Liver (tissue), 9 donors: ENCODE results near the gene GMDS. TPM values are rescaled to one million over a fixed set of nuclear protein-coding genes. Genes with fewer than 3 reads are reported as not detected.

Source experiments
- DNase-seq: peaks from one replicate; pipeline ENCODE4 v3.0.0-alpha.2; 2017; ENCODE audit warnings: low spot score
- H3K27ac ChIP-seq, 2 donors: one replicate each; pipeline ENCODE4 v1.7.0; 2013; ENCODE audit warnings: inconsistent platforms in 2 of 2, low read length in 2 of 2, control low read depth in 1 of 2, low read depth in 1 of 2, mild to moderate bottlenecking in 1 of 2
- H3K27me3 ChIP-seq, 4 donors: one replicate each; pipeline versions ENCODE4 v1.6.1 to v1.7.0; 2013; ENCODE audit warnings: low read length in 3 of 4, inconsistent platforms in 1 of 4, mild to moderate bottlenecking in 1 of 4, moderate library complexity in 1 of 4; ENCODE audit not compliant: control insufficient read depth in 4 of 4, insufficient read depth in 4 of 4
- H3K36me3 ChIP-seq, 4 donors: one replicate each; pipeline versions ENCODE4 v1.6.1 to v1.7.0; 2013; ENCODE audit warnings: low read length in 3 of 4, mild to moderate bottlenecking in 3 of 4, low read depth in 1 of 4, moderate library complexity in 1 of 4; ENCODE audit not compliant: control insufficient read depth in 4 of 4, insufficient read depth in 3 of 4
- H3K4me1 ChIP-seq, 4 donors: one replicate each; pipeline versions ENCODE4 v1.6.1 to v1.7.0; 2013; ENCODE audit warnings: low read length in 3 of 4, mild to moderate bottlenecking in 3 of 4, moderate library complexity in 1 of 4; ENCODE audit not compliant: control insufficient read depth in 4 of 4, insufficient read depth in 4 of 4
- H3K4me3 ChIP-seq, 3 donors: one replicate each; pipeline versions ENCODE4 v1.6.1 to v1.7.0; 2013; ENCODE audit warnings: low read length in 3 of 3, control low read depth in 1 of 3, low read depth in 1 of 3, mild to moderate bottlenecking in 1 of 3
- H3K9ac ChIP-seq, 2 donors: one replicate each; pipeline ENCODE4 v1.7.0; 2013; ENCODE audit warnings: low read length in 2 of 2, mild to moderate bottlenecking in 2 of 2, moderate library complexity in 2 of 2, control low read depth in 1 of 2, low read depth in 1 of 2
- H3K9me3 ChIP-seq, 4 donors: one replicate each; pipeline versions ENCODE4 v1.6.1 to v1.7.0; 2013; ENCODE audit warnings: low read length in 3 of 4; ENCODE audit not compliant: control insufficient read depth in 4 of 4
- EGR1 ChIP-seq, 2 donors: IDR thresholded peaks; 2 replicates each; pipeline ENCODE4 v1.6.1; 2016 to 2018; ENCODE audit warnings: antibody characterized with exemption in 2 of 2, low read depth in 2 of 2
- FOXA1 ChIP-seq: IDR thresholded peaks from 2 replicates; pipeline ENCODE4 v1.6.1; 2016; ENCODE audit warnings: antibody characterized with exemption
- FOXA2 ChIP-seq: IDR thresholded peaks from 2 replicates; pipeline ENCODE4 v1.6.1; 2016; ENCODE audit warnings: antibody characterized with exemption
- HNF4G ChIP-seq: IDR thresholded peaks from 2 replicates; pipeline ENCODE4 v1.6.1; 2016; ENCODE audit warnings: antibody characterized with exemption
- JUND ChIP-seq, 2 donors: IDR thresholded peaks; 2 replicates each; pipeline ENCODE4 v1.6.1; 2016; ENCODE audit warnings: antibody characterized with exemption in 2 of 2
- NR2F2 ChIP-seq: IDR thresholded peaks from 2 replicates; pipeline ENCODE4 v1.6.1; 2016; ENCODE audit warnings: antibody characterized with exemption
- RAD21 ChIP-seq, 2 donors: IDR thresholded peaks; 2 replicates each; pipeline ENCODE4 v1.6.1; 2016; ENCODE audit warnings: antibody characterized with exemption in 2 of 2, mild to moderate bottlenecking in 2 of 2
- REST ChIP-seq: IDR thresholded peaks from 2 replicates; pipeline ENCODE4 v1.6.1; 2016; ENCODE audit warnings: antibody characterized with exemption, mild to moderate bottlenecking
- RXRA ChIP-seq, 2 donors: IDR thresholded peaks; 2 replicates each; pipeline ENCODE4 v1.6.1; 2017 to 2018; ENCODE audit warnings: antibody characterized with exemption in 2 of 2, mild to moderate bottlenecking in 1 of 2
- SP1 ChIP-seq: IDR thresholded peaks from 2 replicates; pipeline ENCODE4 v1.6.1; 2018; ENCODE audit warnings: antibody characterized with exemption, mild to moderate bottlenecking
- TAF1 ChIP-seq: conservative IDR thresholded peaks from 2 replicates; pipeline ENCODE4 v1.6.1; 2016; ENCODE audit warnings: antibody characterized with exemption, mild to moderate bottlenecking
- YY1 ChIP-seq: IDR thresholded peaks from 2 replicates; pipeline ENCODE4 v1.6.1; 2016; ENCODE audit warnings: antibody characterized with exemption, mild to moderate bottlenecking
- ZBTB33 ChIP-seq: IDR thresholded peaks from 2 replicates; pipeline ENCODE4 v1.6.1; 2016; ENCODE audit warnings: antibody characterized with exemption
- WGBS: extraction: QIAGEN DNeasy Blood & Tissue Kit; methylation state at CpG from one replicate; pipeline ENCODE4 v1.1.7; 2013; 5-methylcytosine and 5-hydroxymethylcytosine counted together
- polyA plus RNA-seq, 2 donors: library from polyadenylated mRNA; stranded (reverse) in 1 of 2; unstranded in 1 of 2; fragments of 200-250 nt in 1 of 2; fragments of >200 nt in 1 of 2; fragmentation: Nextera tagmentation in 1 of 2; extraction: Ambion mirVana in 1 of 2; gene quantifications; one replicate each; pipeline versions ENCODE4 v1.2.1 to v1.2.3, GENCODE V29; 2013 to 2015
- total RNA-seq, 2 donors: library from RNA; depleted of rRNA; stranded (reverse); fragments of >200 nt; gene quantifications; one replicate each; pipeline ENCODE4 v1.2.3, GENCODE V29; 2014
- TF ChIP-seq, protein P1 (sequence below): fragments of 150-350 bp; IDR thresholded peaks from 2 replicates; pipeline ENCODE4 v1.5.1; 2017; ENCODE audit warnings: improper control_type of control experiment, low read depth, low read length; ENCODE audit not compliant: missing input control
- TF ChIP-seq, protein P2 (sequence below): IDR thresholded peaks from 2 replicates; pipeline ENCODE4 v1.6.1; 2016; ENCODE audit warnings: antibody characterized with exemption
- donor health status: healthy.
- donor health status: healthy.
- donor health status: healthy.
- donor health status: healthy.
- donor health status: healthy.

GMDS gene
- total and polyA plus RNA-seq, 4 donors = 3.5 to 15.6 (median 13.0) TPM

- DNase-seq = no peak
- TF ChIP-seq YY1 (no peak), EGR1 (IDR thresholded peaks at IDR 0.05; ENCODE audit: low read depth in 2 of 2) (no peak), JUND (IDR thresholded peaks at IDR 0.05) (no peak), RXRA (IDR thresholded peaks at IDR 0.05) (no peak), HNF4G (no peak), NR2F2 (no peak), SP1 (no peak), REST (no peak), ZBTB33 (no peak), RAD21 (IDR thresholded peaks at IDR 0.05) (no peak)
- TF ChIP-seq, protein P1, sequence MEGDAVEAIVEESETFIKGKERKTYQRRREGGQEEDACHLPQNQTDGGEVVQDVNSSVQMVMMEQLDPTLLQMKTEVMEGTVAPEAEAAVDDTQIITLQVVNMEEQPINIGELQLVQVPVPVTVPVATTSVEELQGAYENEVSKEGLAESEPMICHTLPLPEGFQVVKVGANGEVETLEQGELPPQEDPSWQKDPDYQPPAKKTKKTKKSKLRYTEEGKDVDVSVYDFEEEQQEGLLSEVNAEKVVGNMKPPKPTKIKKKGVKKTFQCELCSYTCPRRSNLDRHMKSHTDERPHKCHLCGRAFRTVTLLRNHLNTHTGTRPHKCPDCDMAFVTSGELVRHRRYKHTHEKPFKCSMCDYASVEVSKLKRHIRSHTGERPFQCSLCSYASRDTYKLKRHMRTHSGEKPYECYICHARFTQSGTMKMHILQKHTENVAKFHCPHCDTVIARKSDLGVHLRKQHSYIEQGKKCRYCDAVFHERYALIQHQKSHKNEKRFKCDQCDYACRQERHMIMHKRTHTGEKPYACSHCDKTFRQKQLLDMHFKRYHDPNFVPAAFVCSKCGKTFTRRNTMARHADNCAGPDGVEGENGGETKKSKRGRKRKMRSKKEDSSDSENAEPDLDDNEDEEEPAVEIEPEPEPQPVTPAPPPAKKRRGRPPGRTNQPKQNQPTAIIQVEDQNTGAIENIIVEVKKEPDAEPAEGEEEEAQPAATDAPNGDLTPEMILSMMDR = no peak
- H3K4me3 ChIP-seq = no peak overlapping the region
- 97% methylated on average over 4 of the region's 4 CpGs for WGBS
- H3K27ac ChIP-seq = no peak overlapping the region
- H3K9me3 ChIP-seq = no peaks in the 10 kb centered on the region
- no peak overlapping the region for H3K9ac ChIP-seq
- H3K27me3 ChIP-seq = no peaks in the 10 kb centered on the region
- H3K36me3 ChIP-seq = no peaks in the 10 kb centered on the region
- no peaks in the 10 kb centered on the region for H3K4me1 ChIP-seq
These were observed 159.7 kb downstream of the GMDS start for GRCh38 chr6:2085657-2086056.

- no peak for DNase-seq
- no peaks in the 10 kb centered on the region for H3K9me3 ChIP-seq
These were observed 164.0 kb downstream of the GMDS start for GRCh38 chr6:2081155-2082138.

More at GRCh38 chr6:2081155-2082138, 164.0 kb downstream of the GMDS start:
- Histone ChIP-seq H3K27ac (no peak overlapping the region), H3K4me1 (no peaks in the 10 kb centered on the region), H3K27me3 (no peaks in the 10 kb centered on the region), H3K9ac (no peak overlapping the region), H3K36me3 (no peaks in the 10 kb centered on the region), H3K4me3 (no peak overlapping the region)
- no peak for TF ChIP-seq FOXA1
- TF ChIP-seq, protein P2, sequence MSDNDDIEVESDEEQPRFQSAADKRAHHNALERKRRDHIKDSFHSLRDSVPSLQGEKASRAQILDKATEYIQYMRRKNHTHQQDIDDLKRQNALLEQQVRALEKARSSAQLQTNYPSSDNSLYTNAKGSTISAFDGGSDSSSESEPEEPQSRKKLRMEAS = no peak
- TF ChIP-seq FOXA2 = no peak
- TF ChIP-seq REST = no peak
- TF ChIP-seq NR2F2 = no peak
- no peak for TF ChIP-seq RXRA (IDR thresholded peaks at IDR 0.05)
- no peak for TF ChIP-seq HNF4G
- TF ChIP-seq JUND (IDR thresholded peaks at IDR 0.05) = no peak
- TF ChIP-seq TAF1 = no peak
- 91% methylated on average over 9 of the region's 9 CpGs for WGBS
